OCI-LY1 (cell line): ENCODE measurements around the gene AURKAIP1.

Source experiments
- H2AFZ ChIP-seq: fragments of 200-600 bp; sonication (generic), shearing (Covaris generic); 2 replicates; pipeline ENCODE4 v1.6.0; 2014; ENCODE audit warnings: antibody characterized with exemption, mild to moderate bottlenecking, low read length
- H3F3A ChIP-seq: fragments of 200-600 bp; sonication (generic), shearing (Covaris generic); 2 replicates; pipeline ENCODE4 v1.6.0; 2014; ENCODE audit warnings: mild to moderate bottlenecking, antibody characterized with exemption, low read length, moderate library complexity; ENCODE audit not compliant: insufficient read depth
- H3K27ac ChIP-seq: fragments of 200-600 bp; sonication (generic); 2 replicates; pipeline ENCODE4 v1.5.1; 2014; ENCODE audit warnings: low read length, mixed run types, mild to moderate bottlenecking, low read depth; ENCODE audit not compliant: poor library complexity, severe bottlenecking
- H3K27me3 ChIP-seq: fragments of 200-600 bp; sonication (generic); 2 replicates; pipeline ENCODE4 v1.6.0; 2014; ENCODE audit warnings: antibody characterized with exemption, mild to moderate bottlenecking, low read length, moderate library complexity; ENCODE audit not compliant: insufficient read depth
- H3K36me3 ChIP-seq: fragments of 200-600 bp; sonication (generic); 2 replicates; pipeline ENCODE4 v1.6.1; 2014; ENCODE audit warnings: mild to moderate bottlenecking, antibody characterized with exemption, low read length, moderate library complexity, mixed read lengths; ENCODE audit not compliant: insufficient read depth
- H3K4me1 ChIP-seq: fragments of 200-600 bp; sonication (generic); 2 replicates; pipeline ENCODE4 v1.5.1; 2014; ENCODE audit warnings: mild to moderate bottlenecking, low read length, moderate library complexity; ENCODE audit not compliant: insufficient read depth, severe bottlenecking
- H3K4me2 ChIP-seq: fragments of 200-600 bp; sonication (generic), shearing (Covaris generic); 2 replicates; pipeline ENCODE4 v1.6.1; 2014; ENCODE audit warnings: low read length
- H3K4me3 ChIP-seq: fragments of 200-600 bp; sonication (generic); 2 replicates; pipeline ENCODE4 v1.5.1; 2014; ENCODE audit warnings: low read length, low read depth, mild to moderate bottlenecking, mixed read lengths; ENCODE audit not compliant: poor library complexity, severe bottlenecking
- H3K79me2 ChIP-seq: fragments of 200-600 bp; shearing (Covaris generic); 2 replicates; pipeline ENCODE4 v1.6.1; 2016; ENCODE audit warnings: mixed run types, low read length, mixed read lengths; ENCODE audit not compliant: insufficient read depth
- H3K9ac ChIP-seq: fragments of 200-600 bp; sonication (generic), shearing (Covaris generic); 2 replicates; pipeline ENCODE4 v1.6.1; 2014; ENCODE audit warnings: mild to moderate bottlenecking, low read length, mixed read lengths
- H3K9me2 ChIP-seq: fragments of 200-600 bp; sonication (generic), shearing (Covaris generic); 2 replicates; pipeline ENCODE4 v1.6.1; 2014; ENCODE audit warnings: low read depth, mild to moderate bottlenecking, low read length, mixed read lengths
- H3K9me3 ChIP-seq: fragments of 200-600 bp; shearing (Covaris generic); 2 replicates; pipeline ENCODE4 v1.6.1; 2014; ENCODE audit warnings: low read length, mixed read lengths
- H4K20me1 ChIP-seq: fragments of 200-600 bp; sonication (generic), shearing (Covaris generic); 2 replicates; pipeline ENCODE4 v1.6.0; 2016; ENCODE audit warnings: mild to moderate bottlenecking, low read length; ENCODE audit not compliant: insufficient read depth
- EZH2 ChIP-seq: fragments of 200-600 bp; sonication (generic), shearing (Covaris generic); IDR thresholded peaks from 2 replicates; pipeline ENCODE4 v1.8.0; 2017; ENCODE audit warnings: borderline replicate concordance, mixed run types, mild to moderate bottlenecking, antibody characterized with exemption, low read length, moderate library complexity, mixed read lengths
- TF ChIP-seq, protein P1 (sequence below): fragments of 200-600 bp; sonication (generic), shearing (Covaris generic); IDR thresholded peaks from 2 replicates; pipeline ENCODE4 v1.5.1; 2017; ENCODE audit warnings: mild to moderate bottlenecking, antibody characterized with exemption, low read length, moderate library complexity, mixed read lengths

The AURKAIP1 gene

DNA sequence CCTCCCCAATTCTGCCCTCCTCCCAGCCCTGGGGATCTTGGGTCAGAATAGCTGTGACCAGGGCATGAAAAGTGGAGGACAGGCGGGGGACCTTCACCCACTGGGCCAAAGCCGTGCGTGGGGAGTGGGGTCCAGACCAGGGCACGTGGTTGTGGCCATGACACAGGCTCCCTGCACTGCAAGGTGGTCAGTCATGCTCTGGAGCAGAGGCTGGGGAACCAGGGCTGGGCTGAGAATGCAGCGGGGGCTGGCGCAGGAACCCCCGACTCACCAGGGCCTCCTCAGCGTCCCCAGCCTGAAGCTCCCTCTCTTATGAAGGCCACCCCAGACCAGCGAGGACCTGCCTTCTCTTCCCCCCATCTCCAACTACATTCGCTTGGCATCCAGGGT, 28.5 kb downstream of the AURKAIP1 start:
- Histone ChIP-seq H3K4me2 (no peak overlapping the region), H3K4me3 (no peak overlapping the region), H2AFZ (no peak overlapping the region), H3K9ac (no peak overlapping the region), H3K36me3 (no peaks in the 10 kb centered on the region; the same call in 1 of the 2 replicates), H3K27ac (no peak overlapping the region), H3K27me3 (no peaks in the 10 kb centered on the region; the same call in 1 of the 2 replicates), H3K79me2 (no peaks in the 10 kb centered on the region), H3K9me3 (no peaks in the 10 kb centered on the region), H3K9me2 (no peaks in the 10 kb centered on the region), H3K4me1 (peaks cover 14% of the 10 kb centered on the region), H4K20me1 (peaks cover 2% of the 10 kb centered on the region; the same call in 1 of the 2 replicates), H3F3A (no peaks in the 10 kb centered on the region)
- TF ChIP-seq, protein P1, sequence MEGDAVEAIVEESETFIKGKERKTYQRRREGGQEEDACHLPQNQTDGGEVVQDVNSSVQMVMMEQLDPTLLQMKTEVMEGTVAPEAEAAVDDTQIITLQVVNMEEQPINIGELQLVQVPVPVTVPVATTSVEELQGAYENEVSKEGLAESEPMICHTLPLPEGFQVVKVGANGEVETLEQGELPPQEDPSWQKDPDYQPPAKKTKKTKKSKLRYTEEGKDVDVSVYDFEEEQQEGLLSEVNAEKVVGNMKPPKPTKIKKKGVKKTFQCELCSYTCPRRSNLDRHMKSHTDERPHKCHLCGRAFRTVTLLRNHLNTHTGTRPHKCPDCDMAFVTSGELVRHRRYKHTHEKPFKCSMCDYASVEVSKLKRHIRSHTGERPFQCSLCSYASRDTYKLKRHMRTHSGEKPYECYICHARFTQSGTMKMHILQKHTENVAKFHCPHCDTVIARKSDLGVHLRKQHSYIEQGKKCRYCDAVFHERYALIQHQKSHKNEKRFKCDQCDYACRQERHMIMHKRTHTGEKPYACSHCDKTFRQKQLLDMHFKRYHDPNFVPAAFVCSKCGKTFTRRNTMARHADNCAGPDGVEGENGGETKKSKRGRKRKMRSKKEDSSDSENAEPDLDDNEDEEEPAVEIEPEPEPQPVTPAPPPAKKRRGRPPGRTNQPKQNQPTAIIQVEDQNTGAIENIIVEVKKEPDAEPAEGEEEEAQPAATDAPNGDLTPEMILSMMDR, result no peak
- no peak for TF ChIP-seq EZH2

DNA sequence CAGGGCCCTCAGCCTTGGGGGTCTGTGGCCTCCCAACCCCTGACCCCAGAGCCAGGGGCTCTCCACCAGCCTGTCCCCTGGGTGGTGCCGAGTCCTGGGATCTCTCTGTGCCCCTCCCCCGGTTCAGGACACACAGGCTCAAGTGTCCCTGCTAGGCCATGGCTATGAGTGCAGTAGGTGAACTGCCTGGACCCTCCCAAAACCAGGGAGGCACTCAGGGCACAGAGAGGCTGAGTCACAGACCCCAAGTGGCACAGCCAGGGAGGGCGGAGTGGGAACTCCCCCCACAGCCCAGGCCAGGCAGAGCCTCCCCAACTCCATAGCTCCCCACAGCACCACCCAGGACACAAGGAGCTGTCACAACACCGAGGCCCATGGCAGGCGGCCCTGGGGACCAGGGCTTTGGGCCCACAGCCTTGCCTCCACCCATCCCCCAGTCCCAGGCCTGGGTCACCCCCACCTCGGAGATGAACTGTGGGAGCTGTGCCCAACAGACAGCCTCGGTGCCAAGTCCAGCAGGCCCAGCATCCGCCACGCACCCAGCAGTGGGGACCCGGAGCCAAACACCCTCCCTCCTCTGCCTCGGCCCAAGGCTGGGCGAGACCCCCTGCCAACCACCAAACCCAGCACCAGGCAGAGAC, 29.0 kb downstream of the AURKAIP1 start:
- H3K27ac ChIP-seq, result no peak overlapping the region
- no peaks in the 10 kb centered on the region for H3K9me2 ChIP-seq
- no peak overlapping the region for H3K9ac ChIP-seq
- H3K79me2 ChIP-seq, result no peaks in the 10 kb centered on the region
- no peak overlapping the region for H2AFZ ChIP-seq
- peaks cover 14% of the 10 kb centered on the region for H3K4me1 ChIP-seq
- H3K4me3 ChIP-seq, result no peak overlapping the region
- H3K36me3 ChIP-seq, result no peaks in the 10 kb centered on the region; the same call in 1 of the 2 replicates
- no peak overlapping the region for H3K4me2 ChIP-seq
- peaks cover 2% of the 10 kb centered on the region; the same call in 1 of the 2 replicates for H4K20me1 ChIP-seq
- no peak for TF ChIP-seq EZH2
- TF ChIP-seq, protein P1, result no peak
- no peaks in the 10 kb centered on the region for H3K9me3 ChIP-seq
- no peaks in the 10 kb centered on the region for H3F3A ChIP-seq
- no peaks in the 10 kb centered on the region; the same call in 1 of the 2 replicates for H3K27me3 ChIP-seq

DNA sequence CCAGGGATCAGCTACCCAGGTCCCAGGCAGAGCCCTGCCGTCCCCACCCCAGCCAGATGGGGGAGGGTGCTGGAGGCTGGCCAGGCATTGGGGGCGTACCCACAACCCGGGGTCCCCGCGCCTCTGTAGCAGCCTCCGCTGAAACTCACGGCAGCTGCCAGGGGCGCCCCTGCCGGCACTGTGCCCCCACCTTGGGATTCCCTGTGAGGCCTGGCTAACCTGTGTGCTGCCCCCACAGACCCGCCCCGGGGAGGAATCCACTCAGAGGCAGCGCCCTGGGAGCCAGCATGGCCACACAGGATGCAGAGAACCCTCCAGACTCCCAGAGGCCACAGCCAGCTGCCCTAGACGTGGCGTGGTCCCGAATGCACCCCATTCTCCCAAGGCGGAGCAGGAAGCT, 29.6 kb downstream of the AURKAIP1 start:
- H3F3A ChIP-seq, result no peaks in the 10 kb centered on the region
- H3K4me2 ChIP-seq, result no peak overlapping the region
- no peak overlapping the region for H3K4me3 ChIP-seq
- H3K9me3 ChIP-seq, result no peaks in the 10 kb centered on the region
- H2AFZ ChIP-seq, result no peak overlapping the region
- H4K20me1 ChIP-seq, result peaks cover 2% of the 10 kb centered on the region; the same call in 1 of the 2 replicates
- no peaks in the 10 kb centered on the region for H3K9me2 ChIP-seq
- no peak overlapping the region for H3K27ac ChIP-seq
- H3K79me2 ChIP-seq, result no peaks in the 10 kb centered on the region
- H3K27me3 ChIP-seq, result no peaks in the 10 kb centered on the region; the same call in 1 of the 2 replicates
- no peak overlapping the region for H3K9ac ChIP-seq
- TF ChIP-seq, protein P1, result no peak
- TF ChIP-seq EZH2, result no peak
- no peaks in the 10 kb centered on the region; the same call in 1 of the 2 replicates for H3K36me3 ChIP-seq
- H3K4me1 ChIP-seq, result peaks cover 14% of the 10 kb centered on the region
